AG08395 (cell line): Measurements from ENCODE around the gene LIF.
A peak's percentile ranks its signal among the peaks of the same experiment; 100 is the strongest.

Source experiments
- DNase-seq: peaks from one replicate; pipeline ENCODE4 v3.0.0; 2012; ENCODE audit warnings: mixed read lengths, low spot score

Gene LIF

GRCh38 chr22:30262917-30263741, 16.6 kb upstream of the LIF start:
- DNase-seq, result peak; percentile 73

DNA sequence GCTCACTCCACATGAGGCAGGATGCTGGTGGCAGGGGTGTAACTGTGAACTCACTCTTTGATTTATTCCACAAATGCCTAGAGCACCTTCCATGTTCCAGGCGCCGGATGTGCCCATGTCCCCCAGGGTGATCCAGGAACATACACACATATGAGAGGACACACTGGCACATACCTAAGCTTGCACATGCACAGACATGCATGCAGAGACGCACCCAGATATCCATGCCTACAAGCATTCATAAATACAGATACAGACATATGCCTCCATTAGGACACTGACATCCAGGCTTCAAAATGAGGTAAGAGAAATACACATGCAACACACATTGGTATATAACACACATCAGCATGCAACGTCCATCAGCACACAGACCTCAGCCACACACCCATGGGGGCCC, 15.6 kb upstream of the LIF start:
- no peak for DNase-seq

DNA sequence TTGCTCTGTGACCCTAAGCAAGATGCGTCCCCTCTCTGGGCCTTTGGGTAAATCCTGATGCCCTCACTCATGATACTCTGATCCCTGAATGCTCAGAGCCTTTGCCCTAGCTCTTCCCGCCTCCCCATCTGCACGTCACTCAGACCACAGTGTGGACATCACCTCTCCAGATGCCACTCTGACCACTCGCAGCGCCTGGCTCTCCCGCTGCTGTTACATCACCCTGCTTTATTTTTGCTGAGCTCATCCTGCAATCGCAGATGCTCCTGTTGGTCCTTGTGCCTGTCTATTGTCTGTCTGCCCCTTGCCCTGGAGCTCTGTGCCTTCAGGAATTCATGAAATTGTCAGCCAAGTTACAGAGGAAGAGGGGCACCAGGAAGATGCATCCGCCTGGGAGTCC, 14.6 kb upstream of the LIF start:
- no peak for DNase-seq

DNA sequence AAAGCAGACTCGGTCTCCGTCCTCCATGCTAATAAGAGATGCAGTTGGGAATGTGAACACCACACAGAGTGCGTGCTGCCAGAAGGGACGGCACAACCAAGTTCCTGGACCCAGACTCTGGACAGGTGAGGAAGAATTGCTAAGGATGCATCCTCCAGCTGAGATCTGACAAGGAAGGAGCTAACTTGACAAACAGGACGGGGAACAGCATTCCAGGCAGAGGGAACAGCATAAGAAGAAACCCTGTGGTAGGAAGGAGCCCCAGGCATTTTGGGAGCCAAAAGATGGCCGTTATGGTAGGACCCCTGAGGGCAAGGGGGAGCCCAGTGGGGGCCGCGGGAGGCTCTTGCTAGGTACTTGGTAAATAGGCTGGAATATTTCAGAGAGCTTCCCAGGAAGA, 14.1 kb upstream of the LIF start:
- DNase-seq, result no peak

DNA sequence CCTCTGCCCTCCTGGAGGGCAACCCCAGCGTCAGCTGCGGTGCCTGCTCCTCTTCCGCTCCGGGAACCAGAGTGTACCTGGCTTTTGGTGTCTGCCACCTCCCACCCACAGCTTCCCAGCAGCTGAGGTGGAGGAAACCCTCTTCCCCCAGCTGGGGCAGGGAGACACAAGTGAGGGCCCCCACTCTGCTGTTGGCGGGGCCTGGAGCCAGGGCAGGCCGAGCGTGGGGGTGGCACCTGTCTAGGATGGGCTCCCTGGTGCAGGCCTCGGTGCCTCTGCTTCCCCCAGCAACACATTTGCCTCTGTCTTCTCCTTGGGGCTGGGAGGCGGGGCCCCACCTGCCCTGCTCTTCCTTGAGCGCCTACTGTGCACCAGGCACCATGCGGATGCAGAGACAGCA, 13.7 kb upstream of the LIF start:
- DNase-seq, result no peak

DNA sequence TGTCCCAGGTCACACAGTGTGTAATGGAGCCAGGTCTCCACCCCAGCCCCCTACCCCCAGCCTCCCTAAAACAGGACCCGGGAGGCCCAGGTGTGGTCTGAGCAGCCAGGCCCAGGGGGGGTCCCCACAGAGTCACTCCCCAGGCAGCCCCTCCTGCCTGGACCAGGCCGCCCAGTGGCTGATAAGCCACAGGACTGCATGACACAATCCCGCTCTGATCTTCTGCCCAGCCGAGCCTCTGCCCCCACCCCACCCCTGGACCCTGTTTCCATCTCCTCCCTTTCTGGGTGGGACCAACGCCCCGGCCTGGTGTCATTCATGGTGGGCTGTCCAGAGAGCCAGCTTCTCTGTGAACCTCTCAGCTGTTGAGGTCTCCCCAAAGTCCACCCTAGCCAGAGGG, 7.8 kb upstream of the LIF start:
- DNase-seq, result no peak

GRCh38 chr22:30253205-30253852, 6.8 kb upstream of the LIF start:
- DNase-seq, result peak; percentile 26

- no peak for DNase-seq
Observed at GRCh38 chr22:30252411-30253204, 6.0 kb upstream of the LIF start.

DNA sequence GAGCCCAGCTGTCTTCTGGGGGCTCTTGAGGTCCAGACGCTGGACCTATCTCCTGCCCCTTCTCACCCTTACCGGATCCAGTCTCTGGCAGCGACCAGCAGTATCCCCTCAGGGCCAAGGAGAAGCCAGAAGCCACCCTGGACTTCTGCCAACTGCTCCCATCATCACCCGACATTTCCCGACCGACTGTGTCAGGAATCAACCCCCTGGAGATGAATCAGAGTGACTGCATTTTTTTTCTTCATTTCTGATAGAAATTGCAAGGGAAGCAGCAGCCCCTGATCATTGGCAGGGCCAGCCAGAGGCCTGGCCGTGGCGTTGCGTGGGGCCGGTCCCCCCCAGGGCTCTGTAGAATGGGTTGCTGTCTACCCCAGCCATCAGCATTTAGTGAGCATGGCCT, 5.2 kb upstream of the LIF start:
- no peak for DNase-seq

DNA sequence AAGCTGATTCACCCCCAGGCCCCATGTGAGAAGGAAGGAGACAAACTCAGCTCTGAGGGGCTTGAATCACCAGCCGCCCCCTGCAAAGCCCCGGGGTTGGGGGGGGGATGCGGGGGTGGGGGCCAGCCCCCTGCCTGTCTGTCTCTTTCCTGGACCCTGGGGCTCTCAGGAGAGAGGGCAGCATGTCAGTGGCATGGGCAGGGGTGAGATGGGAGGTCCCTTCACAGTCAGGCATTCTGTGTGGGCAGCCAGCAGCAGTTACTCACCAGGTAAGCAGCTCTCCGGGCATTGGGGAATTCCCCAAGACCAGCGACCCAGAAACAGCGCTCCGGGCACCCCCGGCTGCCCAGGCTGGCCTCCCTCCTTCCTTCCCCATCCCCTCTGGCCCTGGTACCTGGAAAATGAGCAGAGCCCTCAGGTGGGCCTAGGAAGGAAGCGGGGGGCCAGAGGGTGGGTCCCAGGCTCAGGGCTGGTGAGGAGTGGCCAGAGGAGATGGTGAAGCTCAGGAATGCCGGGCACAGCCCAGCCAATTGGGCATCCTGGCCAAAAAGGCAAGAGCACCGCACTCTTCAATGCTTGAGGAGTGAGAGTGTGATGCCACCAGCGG, 4.2 kb upstream of the LIF start:
- DNase-seq, result peak; percentile 40

- DNase-seq, result no peak
Observed at GRCh38 chr22:30250039-30250565, 3.5 kb upstream of the LIF start.

- no peak for DNase-seq
Observed at GRCh38 chr22:30249049-30250038, 2.8 kb upstream of the LIF start.

DNA sequence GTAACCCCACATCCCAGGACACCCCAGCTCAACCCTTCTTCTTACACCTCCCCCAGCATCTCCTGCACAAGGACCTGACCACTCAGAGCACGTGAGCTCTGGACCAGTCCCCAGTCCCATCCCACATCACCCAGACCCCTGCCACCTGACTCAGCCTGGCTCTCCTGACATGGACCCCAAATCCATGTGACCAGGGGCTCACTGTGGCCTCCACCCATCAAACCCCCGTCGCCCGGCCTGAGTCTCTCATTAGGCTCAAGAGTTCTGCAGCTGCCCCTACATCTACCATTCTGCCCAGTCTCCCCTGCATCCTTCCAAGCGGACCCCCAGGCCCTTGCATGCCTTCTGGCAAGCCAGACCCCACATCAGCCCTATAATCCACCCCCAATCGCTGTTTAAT, 1.9 kb upstream of the LIF start:
- no peak for DNase-seq

GRCh38 chr22:30247974-30248373, 1.4 kb upstream of the LIF start:
- no peak for DNase-seq

DNA sequence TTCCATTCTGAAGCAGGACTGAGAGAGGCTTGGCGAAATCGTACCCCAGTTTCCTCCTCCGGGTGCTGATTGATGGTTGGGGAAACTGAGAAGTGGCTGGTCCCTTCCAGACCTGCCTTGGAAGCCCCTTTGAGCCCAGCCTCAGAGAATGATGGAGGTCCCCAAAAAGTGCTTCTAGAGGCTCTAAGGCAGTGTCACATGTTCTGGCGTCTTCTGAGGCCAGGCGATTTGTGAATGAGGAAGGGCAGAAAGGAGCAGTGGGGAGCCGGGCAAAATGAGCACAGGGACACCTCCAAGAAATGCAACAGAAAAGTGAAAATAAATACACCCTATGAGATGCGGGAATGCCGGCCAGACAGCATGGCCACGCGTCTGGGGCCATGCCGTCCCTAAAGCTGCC, 1.0 kb upstream of the LIF start:
- DNase-seq, result no peak

DNA sequence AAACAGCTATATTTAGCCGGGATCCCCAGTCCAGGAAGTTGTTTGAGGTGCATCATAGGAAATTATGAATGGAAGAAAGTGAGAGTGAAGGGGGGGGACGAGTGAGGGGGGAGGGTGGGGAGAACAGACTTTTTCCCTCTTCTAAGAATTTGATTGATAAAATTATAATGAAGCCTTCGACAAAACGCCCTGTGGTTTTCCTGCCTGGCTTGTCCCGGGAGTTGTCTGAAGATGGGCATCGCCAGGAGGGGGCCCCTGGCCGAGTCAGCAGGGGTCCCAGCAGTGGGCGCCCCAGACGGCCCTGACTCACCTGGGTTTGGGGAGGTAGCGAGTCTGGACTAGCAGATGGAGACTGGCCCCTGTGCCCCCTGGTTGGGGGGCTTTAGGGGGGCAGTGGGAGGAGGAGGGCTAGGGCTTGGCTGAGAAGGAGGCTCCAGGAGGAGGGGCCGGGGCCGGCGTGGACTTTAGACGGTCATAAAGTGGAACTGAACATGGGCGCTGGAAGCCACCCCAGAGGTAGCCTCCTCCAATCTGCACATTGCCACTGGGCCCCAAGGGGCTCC, 336 bp upstream of the LIF start:
- peak; percentile 66 for DNase-seq

DNA sequence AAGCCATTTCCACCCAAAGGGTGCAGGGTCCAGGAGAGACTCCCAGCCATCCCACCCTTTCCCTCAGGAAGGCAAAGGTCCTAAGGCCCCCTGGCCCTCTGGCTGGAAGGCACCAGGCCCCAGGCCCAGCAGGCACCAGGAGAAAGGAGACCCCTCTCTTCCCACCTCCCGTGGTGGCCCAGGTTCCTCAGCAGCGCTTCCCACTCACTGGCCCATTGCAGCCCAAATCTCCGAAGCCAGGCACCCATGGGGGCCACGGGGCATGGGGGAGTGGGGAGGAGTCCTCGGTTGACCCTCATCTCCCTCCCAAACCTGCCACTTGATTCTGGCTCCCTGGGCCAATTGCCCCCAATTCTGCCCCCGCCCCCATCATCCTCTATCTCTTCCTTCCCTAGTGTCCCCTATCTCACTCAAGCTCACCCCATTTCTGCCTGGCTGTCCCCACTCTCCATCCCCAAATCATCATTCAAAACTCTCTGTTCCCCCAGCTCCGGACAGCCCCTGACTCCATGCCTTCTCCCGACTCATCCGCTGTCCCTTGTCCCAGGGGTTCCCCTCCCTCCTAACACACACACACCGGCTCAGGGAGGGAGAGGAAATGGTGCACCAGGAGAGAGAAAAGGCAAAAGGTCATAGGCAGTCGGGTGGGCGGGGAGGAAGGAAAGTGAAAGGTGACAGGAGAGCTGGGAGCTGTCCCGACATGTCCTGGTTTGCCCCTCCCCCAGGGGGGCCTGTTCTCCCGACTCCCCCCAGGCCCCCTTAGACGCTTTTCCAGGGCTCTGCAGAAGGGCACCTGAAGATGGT, 1.2 kb downstream of the LIF start:
- DNase-seq, result no peak

- no peak for DNase-seq
Observed at GRCh38 chr22:30244641-30245040, 1.9 kb downstream of the LIF start.

GRCh38 chr22:30244066-30244465, 2.5 kb downstream of the LIF start:
- no peak for DNase-seq

DNA sequence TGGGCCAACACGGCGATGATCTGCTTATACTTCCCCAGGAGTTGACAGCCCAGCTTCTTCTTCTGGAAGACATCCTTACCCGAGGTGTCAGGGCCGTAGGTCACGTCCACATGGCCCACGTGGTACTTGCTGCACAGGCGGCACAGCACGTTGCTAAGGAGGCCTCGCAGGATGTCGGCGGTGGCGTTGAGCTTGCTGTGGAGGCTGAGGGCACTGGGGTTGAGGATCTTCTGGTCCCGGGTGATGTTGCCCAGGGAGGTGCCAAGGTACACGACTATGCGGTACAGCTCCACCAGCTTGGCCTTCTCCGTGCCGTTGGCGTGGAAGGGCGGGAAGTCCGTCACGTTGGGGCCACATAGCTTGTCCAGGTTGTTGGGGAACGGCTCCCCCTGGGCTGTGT, 2.9 kb downstream of the LIF start:
- DNase-seq, result no peak
